OCI-M2 (cell line): ENCODE measurements around the gene TEKTIP1.
"Not testable (repeated sequence)": the region's sequence is repeated elsewhere in the genome, so short reads cannot be mapped to it uniquely, and the experiment has no call there.

Experiments
- DNase-seq: peaks from one replicate; lab custom pipeline; 2025; ENCODE audit not compliant: unreplicated experiment; lab: John Stamatoyannopoulos, UW

TEKTIP1 gene

DNA sequence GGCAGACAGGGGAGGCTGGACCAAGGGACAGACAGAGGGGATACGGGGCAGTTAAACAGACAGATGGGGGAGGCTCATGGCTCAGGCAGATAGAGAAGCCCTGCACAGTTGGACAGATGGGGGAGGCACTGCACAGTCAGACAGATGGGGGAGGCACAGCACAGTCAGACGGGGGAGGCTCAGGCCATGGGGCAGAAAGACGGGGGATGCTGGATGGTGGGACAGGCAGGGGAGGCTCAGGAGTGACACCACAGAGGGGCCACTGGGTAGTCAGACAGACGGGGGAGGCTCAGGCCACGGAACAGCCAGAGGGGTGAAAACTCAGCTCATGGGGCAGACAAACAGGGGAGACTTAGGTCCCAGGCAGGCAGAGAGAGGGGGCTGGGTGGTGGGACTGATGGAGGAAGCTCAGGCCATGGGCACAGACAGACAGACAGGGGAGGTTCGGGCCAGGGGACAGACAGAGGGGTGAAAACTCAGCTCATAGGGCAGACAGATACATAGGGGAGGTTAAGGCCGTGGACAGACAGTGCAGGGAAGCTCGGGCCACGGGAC lies 17.5 kb downstream of the TEKTIP1 start:
- DNase-seq, result no peak

DNA sequence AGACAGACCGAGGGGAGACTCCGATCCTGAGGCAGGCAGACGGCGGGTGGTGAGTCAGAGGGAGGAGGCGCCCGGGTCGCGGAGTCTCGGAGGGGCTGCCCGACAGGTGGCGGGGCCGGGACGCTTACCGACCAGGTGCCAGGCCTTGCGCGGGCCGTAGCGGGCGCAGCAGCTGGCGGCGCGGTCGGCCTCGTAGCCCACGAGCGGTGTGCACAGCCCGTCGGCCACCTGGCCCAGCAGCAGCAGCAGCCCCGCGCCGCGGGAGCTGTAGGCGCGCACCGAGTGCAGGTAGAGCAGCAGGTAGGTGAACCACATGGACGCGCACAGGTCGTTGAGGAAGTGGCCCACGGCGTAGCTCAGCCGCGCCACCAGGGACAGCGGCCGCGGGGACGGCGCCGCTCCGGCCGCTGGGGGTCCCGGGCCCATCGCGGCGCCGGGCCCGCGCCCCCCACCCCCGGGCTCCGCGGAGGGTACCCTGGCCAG lies 18.0 kb downstream of the TEKTIP1 start:
- DNase-seq, result no peak

DNA sequence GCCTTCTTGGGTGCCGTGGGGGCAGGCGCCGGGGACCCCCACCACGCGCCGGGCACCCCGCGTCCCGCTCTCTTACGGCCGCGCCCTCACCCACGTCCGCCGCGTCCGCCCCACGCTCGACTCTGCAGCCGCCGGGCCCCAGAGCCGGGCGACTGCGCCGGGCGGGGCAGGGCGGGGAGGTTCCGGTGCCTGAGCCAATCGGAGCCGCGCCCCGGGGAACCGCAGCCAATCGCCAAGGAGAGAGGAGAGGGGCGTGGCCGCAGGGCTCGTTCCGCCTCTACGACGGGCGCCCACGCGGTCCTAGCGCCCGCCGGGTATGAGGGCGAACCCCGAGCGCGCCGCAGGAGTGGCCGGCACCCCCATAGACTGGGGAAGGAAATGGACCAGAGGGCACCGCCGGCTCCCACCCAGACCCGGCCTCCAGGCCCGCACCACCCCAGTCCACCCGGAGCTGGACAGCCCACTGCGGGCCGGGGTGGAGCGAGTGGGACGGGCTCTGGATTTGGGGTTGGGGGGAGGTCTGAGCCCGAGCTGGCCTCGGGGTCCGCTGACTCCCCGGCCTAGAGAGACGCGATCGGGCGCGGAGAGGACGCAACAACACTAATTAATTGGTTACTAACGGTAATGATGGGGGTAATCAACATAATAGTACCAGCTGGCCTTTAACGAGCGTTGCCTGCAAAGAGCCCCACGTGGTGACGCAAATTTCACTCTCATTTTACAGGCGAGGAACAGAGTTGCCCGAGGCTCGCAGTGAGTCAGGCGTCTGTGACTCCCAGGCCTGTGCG lies 18.7 kb downstream of the TEKTIP1 start, which contains the start of gene MFSD12:
TSS of gene MFSD12 (minus strand) at position 126 of the 788 bp plus-strand sequence. CDS start 183 bp downstream, outside the sequence.
- DNase-seq, result peak; percentile 51

DNA sequence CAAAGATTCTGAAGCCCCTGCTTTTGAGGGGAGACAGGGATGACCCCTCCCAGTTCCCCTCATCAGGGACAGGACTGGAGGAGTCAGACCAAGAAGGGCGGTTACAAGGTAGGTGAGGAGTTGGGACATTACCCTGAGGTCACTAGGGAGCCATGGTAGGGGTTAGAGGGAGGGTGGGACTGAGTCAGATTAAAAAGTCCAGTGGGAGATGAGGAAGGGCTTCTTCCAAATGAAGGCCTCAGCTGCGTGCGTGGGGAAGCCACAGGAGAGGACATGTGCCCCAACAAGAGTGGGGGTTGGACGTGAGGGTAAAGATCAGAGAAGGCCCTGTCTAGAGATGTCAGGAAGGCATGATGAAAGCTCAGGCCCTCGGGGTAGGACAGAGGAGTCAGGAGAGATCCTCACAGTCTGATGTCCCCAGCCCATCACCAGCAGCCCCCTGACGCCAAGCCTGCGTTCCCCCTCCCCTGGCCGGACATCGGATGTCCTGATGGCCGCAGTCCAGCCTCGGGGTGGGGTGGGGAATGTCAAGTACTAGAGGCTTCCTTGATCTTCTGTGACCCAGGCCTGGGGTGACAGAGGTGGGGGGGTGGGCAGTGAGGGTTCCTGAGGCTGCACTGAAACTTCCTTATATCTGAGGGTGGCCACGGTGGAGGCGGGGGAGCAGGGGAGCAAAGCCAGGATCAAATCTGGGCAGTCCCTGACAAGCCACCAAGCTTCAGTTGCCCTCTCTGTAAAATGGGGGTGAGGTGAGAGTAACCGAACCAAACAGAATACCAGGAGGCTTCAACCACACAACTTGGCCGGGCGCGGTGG lies 24.9 kb downstream of the TEKTIP1 start:
- no peak for DNase-seq

DNA sequence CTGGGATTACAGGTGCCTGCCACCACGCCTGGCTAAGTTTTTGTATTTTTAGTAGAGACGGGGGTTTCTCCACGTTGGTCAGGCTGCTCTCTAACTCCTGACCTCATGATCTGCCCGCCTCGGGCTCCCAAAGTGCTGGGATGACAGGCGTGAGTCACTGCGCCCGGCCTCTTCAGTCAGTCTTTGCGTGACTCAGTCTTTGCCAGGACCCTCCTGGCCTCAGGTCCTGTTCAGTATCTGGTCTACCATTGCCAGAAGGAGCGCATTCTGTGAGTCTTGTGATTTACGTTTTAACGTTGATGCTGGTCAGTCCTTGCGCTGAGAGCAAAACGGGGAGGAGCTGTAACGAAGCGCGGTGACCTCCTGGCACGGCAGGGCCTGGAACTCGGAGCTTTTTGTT lies 26.2 kb downstream of the TEKTIP1 start:
- no peak for DNase-seq

DNA sequence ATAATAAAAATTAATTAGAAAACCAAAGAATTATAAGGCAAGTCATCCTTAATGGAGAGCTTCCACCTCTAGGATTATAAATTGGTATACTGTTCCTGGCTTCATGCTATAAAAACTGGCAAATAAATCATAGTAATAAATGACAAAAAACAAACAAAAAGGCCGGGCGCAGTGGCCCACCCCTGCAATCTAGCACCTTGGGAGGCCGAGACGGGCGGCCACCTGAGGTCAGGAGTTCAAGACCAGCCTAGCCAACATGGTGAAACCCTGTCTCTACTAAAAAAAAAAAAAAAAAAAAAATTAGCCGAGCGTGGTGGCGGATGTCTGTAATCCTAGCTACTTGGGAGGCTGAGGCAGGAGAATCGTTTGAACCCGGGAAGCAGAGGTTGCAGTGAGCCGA lies 31.1 kb downstream of the TEKTIP1 start:
- not testable (repeated sequence) for DNase-seq

DNA sequence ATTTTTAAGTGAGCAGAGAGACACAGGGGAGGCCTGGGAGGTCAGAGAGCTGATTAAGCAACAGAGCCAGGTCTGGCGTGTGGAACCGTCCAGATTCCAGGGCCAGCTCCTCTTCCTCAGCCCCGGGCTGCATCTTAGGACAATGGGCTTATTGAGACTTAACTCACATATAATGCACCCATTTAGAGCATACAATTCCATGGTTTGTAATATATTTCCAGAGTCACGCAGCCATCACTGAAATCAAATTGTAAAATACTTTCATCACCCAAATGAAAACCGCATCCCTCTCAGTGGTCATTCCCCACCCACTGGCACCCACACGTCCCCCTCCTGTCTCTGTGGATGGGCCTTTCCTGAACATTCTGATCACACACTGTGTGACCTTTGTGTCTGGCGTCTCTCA lies 31.6 kb downstream of the TEKTIP1 start:
- DNase-seq, result no peak

DNA sequence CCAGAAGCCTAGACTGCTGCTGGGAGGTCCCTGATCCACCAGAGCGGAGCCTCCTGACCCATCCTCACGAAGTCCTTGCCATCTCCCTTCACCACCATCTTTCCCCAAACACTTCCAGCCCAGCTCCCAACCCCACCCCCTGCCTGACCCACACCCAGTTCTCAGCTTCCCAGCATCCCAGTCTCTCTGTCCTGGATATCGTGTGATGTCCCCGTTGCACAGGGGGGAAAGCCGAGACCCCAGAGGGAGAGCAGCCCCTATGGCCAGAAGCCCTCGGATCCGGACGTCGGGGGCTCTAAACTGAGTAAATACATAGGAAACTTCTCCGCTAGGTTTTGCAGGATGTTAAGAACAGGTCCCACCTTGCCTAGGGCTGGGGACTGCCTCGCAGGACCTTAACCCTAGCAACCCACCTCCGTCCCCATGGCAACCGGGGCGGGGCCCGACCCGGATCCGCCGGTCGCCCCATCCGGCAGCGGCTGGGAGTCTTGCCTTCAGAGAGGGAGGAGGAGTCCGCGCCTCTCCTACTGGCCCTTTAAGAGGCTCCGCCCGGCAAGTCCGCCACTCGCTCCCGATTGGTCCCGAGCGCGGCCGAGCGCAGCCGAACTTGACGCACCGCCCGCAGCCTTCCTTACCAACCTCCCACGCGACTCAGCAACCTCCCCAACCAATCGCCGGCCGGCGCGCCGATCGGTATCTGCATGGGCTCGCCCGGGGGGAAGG lies 33.3 kb downstream of the TEKTIP1 start:
- DNase-seq, result peak; percentile 85

DNA sequence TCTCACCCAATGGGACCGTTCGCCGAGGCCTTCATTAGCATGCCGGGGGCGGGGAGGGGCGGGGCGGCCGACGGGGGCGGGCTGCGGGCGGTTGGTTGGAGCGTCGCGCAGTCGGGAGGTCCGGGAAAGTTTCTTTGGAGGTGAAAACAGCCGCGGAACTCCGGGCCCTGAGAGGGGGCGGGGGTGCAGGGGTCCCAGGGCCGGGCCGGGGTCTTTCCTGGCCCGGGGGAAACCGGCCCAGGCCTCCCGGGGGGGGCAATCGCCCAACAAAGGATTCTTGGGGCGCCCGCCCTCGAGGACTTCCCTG lies 33.8 kb downstream of the TEKTIP1 start, which contains the start of gene HMG20B:
TSS of gene HMG20B (plus strand) at position 90 of the 307 bp plus-strand sequence. CDS start 366 bp downstream, outside the sequence.
- no peak for DNase-seq

DNA sequence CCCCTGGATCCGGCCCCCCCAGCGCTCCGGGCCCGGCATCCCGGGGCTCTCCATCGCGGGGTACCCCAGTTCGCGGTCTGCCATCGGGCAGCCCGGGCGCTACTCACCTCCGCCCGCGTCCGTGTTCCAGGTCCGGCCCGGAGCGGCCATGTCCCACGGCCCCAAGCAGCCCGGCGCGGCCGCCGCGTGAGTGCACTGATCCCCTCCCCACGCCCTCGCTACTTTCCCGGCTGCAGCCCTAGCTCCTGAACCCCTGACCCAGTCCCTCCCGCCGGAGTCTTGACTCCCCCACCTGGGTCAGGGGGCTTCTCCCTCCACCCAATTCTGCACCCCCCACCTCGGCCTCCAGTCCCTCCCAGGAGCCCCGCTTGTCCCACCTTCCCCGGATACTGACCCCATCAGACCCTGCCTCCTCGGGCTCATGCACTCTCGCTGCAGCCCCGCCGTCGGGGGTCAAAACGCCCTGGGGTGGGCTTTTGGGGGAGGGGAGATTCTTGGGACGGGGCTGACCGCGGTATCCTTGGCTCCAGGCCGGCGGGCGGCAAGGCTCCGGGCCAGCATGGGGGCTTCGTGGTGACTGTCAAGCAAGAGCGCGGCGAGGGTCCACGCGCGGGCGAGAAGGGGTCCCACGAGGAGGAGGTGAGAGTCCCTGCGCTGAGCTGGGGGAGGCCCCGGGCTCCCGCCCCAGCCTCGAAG lies 34.3 kb downstream of the TEKTIP1 start:
- no peak for DNase-seq

DNA sequence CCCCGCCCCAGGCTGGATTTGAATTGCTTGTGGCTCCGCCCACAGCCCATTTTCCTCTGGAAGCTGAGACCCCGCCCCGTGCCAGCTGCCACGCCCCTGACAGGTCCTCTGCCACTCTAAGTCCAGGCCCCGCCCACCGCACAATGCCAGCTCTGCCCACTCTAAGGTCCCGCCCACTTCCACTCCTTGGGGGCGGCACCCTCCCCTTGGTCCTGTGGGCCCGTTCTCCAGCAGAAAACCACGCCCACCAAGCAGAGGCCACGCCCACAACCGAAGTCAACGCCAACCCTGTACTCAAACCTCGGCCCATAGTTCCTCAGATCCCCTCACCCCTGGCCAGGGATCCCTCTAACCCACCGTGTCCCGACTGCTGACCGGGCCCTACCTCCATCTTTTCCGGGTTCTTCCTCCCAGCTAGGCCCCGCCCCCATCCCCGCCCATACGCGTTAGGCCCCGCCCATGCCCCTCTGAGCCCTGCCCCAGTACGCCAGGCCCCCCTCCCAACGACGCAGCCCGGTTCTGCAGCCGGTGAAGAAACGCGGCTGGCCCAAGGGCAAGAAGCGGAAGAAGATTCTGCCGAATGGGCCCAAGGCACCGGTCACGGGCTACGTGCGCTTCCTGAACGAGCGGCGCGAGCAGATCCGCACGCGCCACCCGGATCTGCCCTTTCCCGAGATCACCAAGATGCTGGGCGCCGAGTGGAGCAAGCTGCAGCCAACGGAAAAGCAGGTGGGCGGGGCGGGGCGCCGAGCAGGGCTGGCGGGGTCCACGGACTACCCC lies 35.1 kb downstream of the TEKTIP1 start:
- DNase-seq, result no peak

DNA sequence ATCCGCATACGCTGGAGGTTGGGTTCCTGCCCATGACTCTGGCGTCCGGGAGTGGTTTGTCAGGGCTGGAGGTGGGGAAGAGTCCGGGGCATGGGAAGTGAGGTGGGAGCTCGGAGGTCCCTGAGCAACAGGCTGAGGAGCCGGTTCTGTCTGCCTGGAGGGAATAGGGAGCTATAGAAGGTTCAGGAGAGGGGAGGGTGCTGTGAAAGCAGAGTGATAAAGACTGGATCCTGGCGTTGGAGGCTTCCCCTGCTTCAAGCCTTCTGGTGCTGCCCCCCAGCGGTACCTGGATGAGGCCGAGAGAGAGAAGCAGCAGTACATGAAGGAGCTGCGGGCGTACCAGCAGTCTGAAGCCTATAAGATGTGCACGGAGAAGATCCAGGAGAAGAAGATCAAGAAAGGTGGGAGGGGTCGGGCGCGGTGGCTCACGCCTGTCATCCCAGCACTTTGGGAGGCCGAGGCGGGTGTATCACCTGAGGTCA lies 36.3 kb downstream of the TEKTIP1 start:
- DNase-seq, result no peak

DNA sequence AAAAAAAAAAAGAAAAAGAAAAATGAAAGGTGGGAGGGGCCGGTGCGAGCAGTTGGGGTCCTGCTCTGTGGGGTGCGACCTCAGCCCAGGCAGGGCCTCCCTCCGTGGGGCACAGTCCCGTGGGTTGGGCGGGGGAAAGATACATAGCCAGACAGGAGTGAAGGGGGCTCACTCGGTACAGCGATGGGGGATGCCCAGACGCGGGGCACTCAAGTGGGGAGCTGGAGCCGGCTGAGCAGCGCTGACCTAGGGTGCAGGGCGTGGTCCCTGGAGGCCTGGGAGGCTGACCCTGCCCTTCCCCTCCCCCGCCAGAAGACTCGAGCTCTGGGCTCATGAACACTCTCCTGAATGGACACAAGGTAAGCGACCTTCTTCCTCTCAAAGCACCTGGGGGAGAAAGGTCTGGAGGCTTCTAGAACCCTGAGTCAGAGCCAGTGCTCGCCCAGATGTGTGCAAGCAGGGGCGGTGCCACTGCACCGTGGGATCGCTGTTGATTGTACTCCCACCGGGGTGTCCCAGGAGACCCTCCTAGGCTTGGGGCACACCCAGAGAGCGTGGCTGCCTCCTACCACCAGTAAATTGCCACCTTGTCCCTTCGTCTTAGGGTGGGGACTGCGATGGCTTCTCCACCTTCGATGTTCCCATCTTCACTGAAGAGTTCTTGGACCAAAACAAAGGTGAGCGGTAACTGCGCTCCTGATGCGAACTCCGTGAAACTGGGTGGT lies 37.1 kb downstream of the TEKTIP1 start:
- DNase-seq, result no peak

DNA sequence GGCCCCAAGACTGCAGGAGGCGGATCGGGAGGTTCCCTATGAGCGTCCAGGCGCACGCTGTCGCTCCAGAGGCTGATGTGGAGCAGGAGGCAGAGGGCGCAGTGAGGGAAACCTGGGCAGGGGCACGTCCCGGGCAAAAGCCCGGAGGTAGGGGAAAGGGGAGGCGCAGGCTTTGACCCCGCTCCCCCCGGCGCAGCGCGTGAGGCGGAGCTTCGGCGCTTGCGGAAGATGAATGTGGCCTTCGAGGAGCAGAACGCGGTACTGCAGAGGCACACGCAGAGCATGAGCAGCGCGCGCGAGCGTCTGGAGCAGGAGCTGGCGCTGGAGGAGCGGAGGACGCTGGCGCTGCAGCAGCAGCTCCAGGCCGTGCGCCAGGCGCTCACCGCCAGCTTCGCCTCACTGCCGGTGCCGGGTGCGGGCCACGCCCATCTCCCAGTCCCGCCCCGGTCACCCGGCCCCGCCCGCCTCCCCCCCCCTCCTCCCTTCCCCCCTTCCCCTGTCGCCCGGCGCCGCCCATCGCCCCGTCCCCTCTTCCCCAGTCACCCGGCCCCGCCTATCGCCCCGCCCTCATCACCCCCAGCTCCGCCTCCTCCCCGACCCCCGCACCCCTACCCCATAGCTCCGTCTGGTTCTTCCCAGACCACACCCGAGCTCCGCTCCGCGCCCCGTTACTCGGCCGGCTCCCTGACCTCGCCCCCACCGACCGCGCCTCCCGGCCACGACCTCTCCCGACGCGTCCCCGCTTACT lies 37.9 kb downstream of the TEKTIP1 start:
- DNase-seq, result no peak

DNA sequence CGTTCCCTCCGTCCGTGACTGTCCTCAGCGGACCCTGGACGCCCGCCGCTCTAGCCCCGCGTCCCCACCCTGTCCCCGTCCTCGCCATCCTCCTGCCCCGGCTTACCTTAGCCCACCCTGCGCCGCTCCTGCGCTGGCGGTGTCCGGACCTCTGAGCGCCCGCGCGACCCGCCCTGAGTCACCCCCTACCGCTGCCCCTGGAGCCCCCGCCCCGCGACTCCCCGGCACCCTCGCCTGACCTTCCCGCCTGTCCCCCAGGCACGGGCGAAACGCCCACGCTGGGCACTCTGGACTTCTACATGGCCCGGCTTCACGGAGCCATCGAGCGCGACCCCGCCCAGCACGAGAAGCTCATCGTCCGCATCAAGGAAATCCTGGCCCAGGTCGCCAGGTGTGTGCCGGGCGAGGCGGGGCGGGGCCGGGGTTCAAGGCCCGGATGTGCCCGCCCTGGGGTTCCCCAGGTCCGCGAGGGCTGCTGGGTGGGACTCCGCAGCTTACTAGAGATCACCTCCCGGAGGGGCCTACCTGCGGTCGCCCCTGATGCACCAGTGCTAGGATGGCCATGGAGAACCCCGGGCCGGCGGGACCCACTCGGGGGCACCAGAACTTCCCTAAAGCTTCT lies 38.9 kb downstream of the TEKTIP1 start:
- no peak for DNase-seq

DNA sequence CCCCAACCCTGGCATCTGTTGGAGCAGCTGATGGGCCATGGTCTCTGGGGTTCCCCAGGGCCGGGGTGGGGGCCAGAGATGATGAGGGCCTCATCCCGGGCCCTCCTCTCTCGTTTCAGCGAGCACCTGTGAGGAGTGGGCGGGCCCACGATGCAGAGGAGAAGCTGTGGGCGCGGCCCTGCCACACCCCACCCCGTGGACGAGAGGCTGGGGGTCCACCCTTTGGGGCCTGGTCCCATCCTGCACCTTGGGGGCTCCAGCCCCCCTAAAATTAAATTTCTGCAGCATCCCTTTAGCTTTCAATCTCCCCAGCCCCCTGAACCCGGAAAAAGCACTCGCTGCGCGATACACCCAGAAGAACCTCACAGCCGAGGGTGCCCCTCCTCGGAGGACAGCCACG lies 39.4 kb downstream of the TEKTIP1 start:
- DNase-seq, result no peak

DNA sequence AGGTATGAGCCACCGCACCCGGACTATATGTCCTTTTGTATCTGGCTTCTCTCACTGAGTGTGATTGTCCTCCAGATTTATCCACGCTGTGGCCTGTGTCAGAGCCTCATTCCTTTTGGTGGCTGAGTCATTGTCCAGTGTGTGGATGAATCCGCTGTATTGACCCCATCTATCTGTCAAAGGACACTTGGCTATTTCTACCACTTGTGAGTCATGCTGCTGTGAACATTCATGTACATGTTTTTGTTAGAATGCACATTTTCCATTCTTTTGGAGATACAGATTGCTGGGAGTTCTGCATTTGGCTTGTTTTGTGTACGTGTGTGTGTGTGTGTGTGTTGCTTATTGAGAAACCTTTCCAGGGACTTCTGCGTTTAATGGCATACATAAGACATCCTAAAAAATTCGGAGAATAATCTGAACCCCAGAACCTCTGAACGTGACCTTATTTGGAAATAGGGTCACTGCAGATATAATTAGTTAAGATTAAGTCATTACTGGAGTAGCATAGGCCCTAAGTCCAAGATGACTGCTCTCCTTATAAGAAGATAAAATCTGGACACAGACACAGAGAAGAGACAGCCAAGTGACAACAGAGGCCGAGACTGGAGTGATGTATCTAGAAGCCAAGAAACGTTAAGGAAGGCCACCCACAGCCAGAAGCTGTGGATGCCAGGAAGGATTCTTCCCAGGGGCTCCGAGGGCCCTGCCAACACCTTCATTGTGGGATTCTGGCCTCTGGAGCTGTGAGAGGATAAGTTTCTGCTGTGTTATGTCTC lies 41.4 kb downstream of the TEKTIP1 start:
- DNase-seq, result no peak
